Naive thymus-derived CD4-positive, alpha-beta T cell (primary cell): ENCODE measurements around the gene STK39. TPM values are rescaled to one million over a fixed set of nuclear protein-coding genes. Genes with fewer than 3 reads are reported as not detected.

ENCODE experiments used
- ATAC-seq: fragments of 150-1000 bp; cut with Tn5 transposase; 2 replicates; pipeline ENCODE4 v1.10.0; 2021; ENCODE audit warnings: mild to moderate bottlenecking, moderate library complexity
- CTCF ChIA-PET: fragments of 350-600 bp; sonication (Branson Sonifier 250); formaldehyde crosslinking; loops from one replicate; lab custom pipeline; 2021; ENCODE audit warnings: antibody characterized with exemption; lab: Charles Lee
- POLR2A ChIA-PET: fragments of 350-600 bp; sonication (Branson Sonifier 250); formaldehyde crosslinking; loops from one replicate; lab custom pipeline; 2021; ENCODE audit warnings: antibody characterized with exemption, inconsistent platforms; lab: Charles Lee
- DNase-seq, 9 donors: peaks; one replicate each; pipeline versions ENCODE4 v3.0.0 to v3.0.0-alpha.2; 2020 to 2022; ENCODE audit warnings: mixed read lengths in 1 of 9
- H3K27ac ChIP-seq: one replicate; pipeline ENCODE4 v1.7.0; 2013; ENCODE audit warnings: mild to moderate bottlenecking, low read depth, low read length, moderate library complexity
- H3K27me3 ChIP-seq, 2 donors: one replicate each; pipeline ENCODE4 v1.7.0; 2013; ENCODE audit warnings: low read length in 2 of 2, mild to moderate bottlenecking in 2 of 2, moderate library complexity in 2 of 2; ENCODE audit not compliant: control insufficient read depth in 2 of 2, insufficient read depth in 2 of 2
- H3K36me3 ChIP-seq, 3 experiments: 1 replicate in 2 of 3; 2 replicates in 1 of 3; pipeline ENCODE4 v1.7.0; 2013; ENCODE audit warnings: low read length in 3 of 3, mild to moderate bottlenecking in 3 of 3, moderate library complexity in 1 of 3; ENCODE audit not compliant: insufficient read depth in 3 of 3, control insufficient read depth in 2 of 3
- H3K4me1 ChIP-seq, 2 donors: one replicate each; pipeline ENCODE4 v1.7.0; 2013; ENCODE audit warnings: low read length in 2 of 2, mild to moderate bottlenecking in 2 of 2, moderate library complexity in 1 of 2; ENCODE audit not compliant: control insufficient read depth in 2 of 2, insufficient read depth in 2 of 2
- H3K4me3 ChIP-seq: 2 replicates; pipeline ENCODE4 v1.7.0; 2013; ENCODE audit warnings: mild to moderate bottlenecking, low read length
- H3K9me3 ChIP-seq, 3 experiments: 1 replicate in 2 of 3; 2 replicates in 1 of 3; pipeline ENCODE4 v1.7.0; 2013; ENCODE audit warnings: low read length in 3 of 3; ENCODE audit not compliant: control insufficient read depth in 2 of 3
- H3K27ac Mint-ChIP-seq, 9 donors: one replicate each; pipeline ENCODE4 v1.8.0; 2020 to 2022; ENCODE audit warnings: mixed read lengths in 9 of 9, mild to moderate bottlenecking in 8 of 9, moderate library complexity in 5 of 9, inconsistent platforms in 2 of 9
- H3K27me3 Mint-ChIP-seq, 5 donors: one replicate each; pipeline ENCODE4 v1.8.0; 2021 to 2022; ENCODE audit warnings: mixed read lengths in 5 of 5, mild to moderate bottlenecking in 1 of 5
- H3K36me3 Mint-ChIP-seq, 5 donors: one replicate each; pipeline ENCODE4 v1.8.0; 2020 to 2022; ENCODE audit warnings: mixed read lengths in 5 of 5, mild to moderate bottlenecking in 3 of 5, inconsistent platforms in 1 of 5
- H3K4me1 Mint-ChIP-seq, 7 donors: one replicate each; pipeline ENCODE4 v1.8.0; 2020 to 2022; ENCODE audit warnings: mixed read lengths in 7 of 7, mild to moderate bottlenecking in 3 of 7, inconsistent platforms in 1 of 7
- H3K4me3 Mint-ChIP-seq, 10 donors: one replicate each; pipeline ENCODE4 v1.8.0; 2020 to 2022; ENCODE audit warnings: mild to moderate bottlenecking in 10 of 10, mixed read lengths in 10 of 10, moderate library complexity in 6 of 10, inconsistent platforms in 2 of 10
- H3K9me3 Mint-ChIP-seq, 11 donors: one replicate each; pipeline ENCODE4 v1.8.0; 2020 to 2022; ENCODE audit warnings: mixed read lengths in 11 of 11, mild to moderate bottlenecking in 4 of 11, inconsistent platforms in 1 of 11, moderate library complexity in 1 of 11
- intact Hi-C, 2 donors: fragments of 100-400 bp; cut with micrococcal nuclease; formaldehyde crosslinking; loops; one replicate each; pipeline ENCODE4 v1.15.1; 2023
- polyA plus RNA-seq, 2 donors: library from polyadenylated mRNA; unstranded; fragments of 300-500 nt; fragmentation: Illumina TruSeq; gene quantifications; one replicate each; pipeline ENCODE4 v1.2.3, GENCODE V29; 2021
- total RNA-seq, 6 experiments: library from RNA in 5 of 6; stranded (reverse) in 5 of 6; gene quantifications; 1 replicate in 5 of 6; 2 replicates in 1 of 6; pipeline ENCODE4 v1.2.3 and lab custom pipeline; 2021 to 2026

STK39 gene
- total and polyA plus RNA-seq, 7 experiments from 2014 or later: 2.7 to 33.9 (median 16.9) TPM

- no peaks in the 10 kb centered on the region for H3K36me3 ChIP-seq
- no peaks in the 10 kb centered on the region for H3K4me1 ChIP-seq
- Mint-ChIP-seq H3K9me3 (peaks cover 0 to 7% (median 0%) of the 10 kb centered on the region in 11 donors), H3K27me3 (peaks cover 12 to 36% (median 21%) of the 10 kb centered on the region in 5 donors), H3K4me1 (no peaks in the 10 kb centered on the region), H3K36me3 (no peaks in the 10 kb centered on the region), H3K4me3 (no peak overlapping the region), H3K27ac (no peak overlapping the region)
- no peak for DNase-seq
- CTCF ChIA-PET: no interaction called here
- no peaks in the 10 kb centered on the region for H3K9me3 ChIP-seq
- ATAC-seq: no peak
- intact Hi-C loops: no loop called here
- no peak overlapping the region for H3K27ac ChIP-seq
- H3K27me3 ChIP-seq: peaks cover 0 to 3% of the 10 kb centered on the region in 2 donors
- POLR2A ChIA-PET: no interaction called here
- no peak overlapping the region for H3K4me3 ChIP-seq
These were observed 311.6 kb downstream of the STK39 start for GRCh38 chr2:167935803-167936110.

GRCh38 chr2:167933097-167933814, 314.1 kb downstream of the STK39 start:
- Mint-ChIP-seq H3K36me3 (no peaks in the 10 kb centered on the region), H3K4me1 (no peaks in the 10 kb centered on the region), H3K4me3 (no peak overlapping the region), H3K9me3 (peaks cover 0 to 7% (median 0%) of the 10 kb centered on the region in 11 donors), H3K27ac (no peak overlapping the region), H3K27me3 (peaks cover 0 to 15% (median 5%) of the 10 kb centered on the region in 5 donors)
- Histone ChIP-seq H3K27me3 (peaks cover 0 to 3% of the 10 kb centered on the region in 2 donors), H3K36me3 (no peaks in the 10 kb centered on the region), H3K27ac (no peak overlapping the region), H3K9me3 (no peaks in the 10 kb centered on the region), H3K4me1 (no peaks in the 10 kb centered on the region), H3K4me3 (no peak overlapping the region)
- ChIA-PET CTCF (no interaction called here), POLR2A (no interaction called here)
- DNase-seq (no peak), ATAC-seq (no peak)
- intact Hi-C loops: no loop called here

GRCh38 chr2:167932123-167932693, 315.2 kb downstream of the STK39 start:
- ChIA-PET CTCF (no interaction called here), POLR2A (no interaction called here)
- Histone ChIP-seq H3K36me3 (no peaks in the 10 kb centered on the region), H3K27ac (no peak overlapping the region), H3K27me3 (peaks cover 0 to 3% of the 10 kb centered on the region in 2 donors), H3K4me3 (no peak overlapping the region), H3K9me3 (no peaks in the 10 kb centered on the region), H3K4me1 (no peaks in the 10 kb centered on the region)
- Mint-ChIP-seq H3K27me3 (peaks cover 0 to 15% (median 5%) of the 10 kb centered on the region in 5 donors), H3K9me3 (peaks cover 0 to 7% (median 0%) of the 10 kb centered on the region in 11 donors), H3K4me1 (no peaks in the 10 kb centered on the region), H3K4me3 (no peak overlapping the region), H3K36me3 (no peaks in the 10 kb centered on the region), H3K27ac (peak overlapping the region in 1 of 9 donors; percentile 43)
- no peak for DNase-seq
- intact Hi-C loops: no loop called here
- ATAC-seq: no peak

- DNase-seq (no peak), ATAC-seq (no peak)
- no peak overlapping the region for H3K27ac Mint-ChIP-seq
- no peaks in the 10 kb centered on the region for H3K9me3 ChIP-seq
- no peak overlapping the region for H3K4me3 ChIP-seq
- no peaks in the 10 kb centered on the region for H3K4me1 ChIP-seq
- no peaks in the 10 kb centered on the region for H3K36me3 ChIP-seq
- peaks cover 0 to 3% of the 10 kb centered on the region in 2 donors for H3K27me3 ChIP-seq
- no peak overlapping the region for H3K27ac ChIP-seq
- peaks cover 0 to 3% (median 0%) of the 10 kb centered on the region in 11 donors for H3K9me3 Mint-ChIP-seq
- intact Hi-C loops: no loop called here
- no peak overlapping the region for H3K4me3 Mint-ChIP-seq
- ChIA-PET CTCF (no interaction called here), POLR2A (no interaction called here)
- H3K4me1 Mint-ChIP-seq: no peaks in the 10 kb centered on the region
- H3K36me3 Mint-ChIP-seq: no peaks in the 10 kb centered on the region
- H3K27me3 Mint-ChIP-seq: peaks cover 0 to 19% (median 5%) of the 10 kb centered on the region in 5 donors
These were observed 317.9 kb downstream of the STK39 start for GRCh38 chr2:167929484-167929883.

GRCh38 chr2:167928434-167928833, 319.0 kb downstream of the STK39 start:
- H3K27me3 ChIP-seq: peaks cover 0 to 3% of the 10 kb centered on the region in 2 donors
- intact Hi-C loops: no loop called here
- no peak overlapping the region for H3K27ac ChIP-seq
- ChIA-PET POLR2A (no interaction called here), CTCF (no interaction called here)
- H3K4me1 ChIP-seq: no peaks in the 10 kb centered on the region
- H3K4me3 ChIP-seq: no peak overlapping the region
- DNase-seq: no peak
- peaks cover 0 to 19% (median 5%) of the 10 kb centered on the region in 5 donors for H3K27me3 Mint-ChIP-seq
- H3K36me3 Mint-ChIP-seq: no peaks in the 10 kb centered on the region
- no peak overlapping the region for H3K27ac Mint-ChIP-seq
- no peaks in the 10 kb centered on the region for H3K4me1 Mint-ChIP-seq
- H3K4me3 Mint-ChIP-seq: no peak overlapping the region
- H3K9me3 Mint-ChIP-seq: peaks cover 0 to 3% (median 0%) of the 10 kb centered on the region in 11 donors
- no peaks in the 10 kb centered on the region for H3K9me3 ChIP-seq
- no peaks in the 10 kb centered on the region for H3K36me3 ChIP-seq
- ATAC-seq: no peak

GRCh38 chr2:167925758-167926157, 321.6 kb downstream of the STK39 start:
- no peaks in the 10 kb centered on the region for H3K36me3 ChIP-seq
- H3K4me1 Mint-ChIP-seq: no peaks in the 10 kb centered on the region
- no peak overlapping the region for H3K27ac Mint-ChIP-seq
- ChIA-PET CTCF (no interaction called here), POLR2A (no interaction called here)
- DNase-seq (no peak), ATAC-seq (no peak)
- H3K4me3 ChIP-seq: no peak overlapping the region
- no peaks in the 10 kb centered on the region for H3K4me1 ChIP-seq
- H3K9me3 Mint-ChIP-seq: no peaks in the 10 kb centered on the region
- no peak overlapping the region for H3K4me3 Mint-ChIP-seq
- no peaks in the 10 kb centered on the region for H3K36me3 Mint-ChIP-seq
- H3K27ac ChIP-seq: no peak overlapping the region
- H3K27me3 Mint-ChIP-seq: peaks cover 0 to 6% (median 0%) of the 10 kb centered on the region in 5 donors
- intact Hi-C loops: no loop called here
- no peaks in the 10 kb centered on the region for H3K27me3 ChIP-seq
- H3K9me3 ChIP-seq: no peaks in the 10 kb centered on the region

GRCh38 chr2:167924556-167924955, 322.8 kb downstream of the STK39 start:
- Mint-ChIP-seq H3K36me3 (no peaks in the 10 kb centered on the region), H3K9me3 (no peaks in the 10 kb centered on the region), H3K4me3 (no peak overlapping the region), H3K4me1 (no peaks in the 10 kb centered on the region), H3K27me3 (peaks cover 0 to 12% (median 5%) of the 10 kb centered on the region in 5 donors), H3K27ac (no peak overlapping the region)
- intact Hi-C loops: no loop called here
- ChIA-PET POLR2A (no interaction called here), CTCF (no interaction called here)
- Histone ChIP-seq H3K27ac (no peak overlapping the region), H3K4me3 (no peak overlapping the region), H3K36me3 (no peaks in the 10 kb centered on the region), H3K27me3 (no peaks in the 10 kb centered on the region), H3K9me3 (no peaks in the 10 kb centered on the region), H3K4me1 (no peaks in the 10 kb centered on the region)
- ATAC-seq (no peak), DNase-seq (no peak)
